AG04450 (cell line): ENCODE measurements around the gene ORAI2. TPM values are rescaled to one million over a fixed set of nuclear protein-coding genes. Genes with fewer than 3 reads are reported as not detected.

Experiments
- CTCF ChIA-PET: fragments of 300-600, 350-600 bp; formaldehyde crosslinking; extraction: SDS; loops from one replicate; lab custom pipeline; 2022; ENCODE audit warnings: antibody characterized with exemption, inconsistent platforms; lab: Charles Lee
- POLR2A ChIA-PET: fragments of 350-600 bp; formaldehyde crosslinking; extraction: SDS; loops from one replicate; lab custom pipeline; 2021; ENCODE audit warnings: antibody characterized with exemption, inconsistent platforms; lab: Yijun Ruan, JAX
- DNase-seq: peaks from one replicate; pipeline ENCODE4 v3.0.0-alpha.2; 2011; ENCODE audit warnings: low read depth, low spot score
- H3K27ac ChIP-seq: one replicate; pipeline ENCODE4 v1.5.1; 2012; ENCODE audit warnings: low read depth, low read length, control low read depth
- H3K27me3 ChIP-seq: one replicate; pipeline ENCODE4 v1.6.0; 2012; ENCODE audit warnings: low read length; ENCODE audit not compliant: control insufficient read depth, insufficient read depth
- H3K4me3 ChIP-seq: 2 replicates; pipeline ENCODE4 v1.5.1; 2011; ENCODE audit warnings: mild to moderate bottlenecking, low read depth, low read length, control low read depth
- H3K9me3 ChIP-seq: 2 replicates; pipeline ENCODE4 v1.5.1; 2012; ENCODE audit warnings: low read length; ENCODE audit not compliant: control insufficient read depth, insufficient read depth
- polyA plus RNA-seq: library from polyadenylated mRNA; depleted of rRNA; stranded (reverse); fragments of >200 nt; gene quantifications from 2 replicates; pipeline ENCODE4 v1.2.3, GENCODE V29; 2011
- TF ChIP-seq, protein P1 (sequence below): IDR thresholded peaks from 2 replicates; pipeline ENCODE4 v1.5.1; 2011; ENCODE audit warnings: low read depth, low read length, control low read depth, inconsistent platforms

ORAI2 gene
- polyA plus RNA-seq, 1 experiment = 27.8 TPM

DNA sequence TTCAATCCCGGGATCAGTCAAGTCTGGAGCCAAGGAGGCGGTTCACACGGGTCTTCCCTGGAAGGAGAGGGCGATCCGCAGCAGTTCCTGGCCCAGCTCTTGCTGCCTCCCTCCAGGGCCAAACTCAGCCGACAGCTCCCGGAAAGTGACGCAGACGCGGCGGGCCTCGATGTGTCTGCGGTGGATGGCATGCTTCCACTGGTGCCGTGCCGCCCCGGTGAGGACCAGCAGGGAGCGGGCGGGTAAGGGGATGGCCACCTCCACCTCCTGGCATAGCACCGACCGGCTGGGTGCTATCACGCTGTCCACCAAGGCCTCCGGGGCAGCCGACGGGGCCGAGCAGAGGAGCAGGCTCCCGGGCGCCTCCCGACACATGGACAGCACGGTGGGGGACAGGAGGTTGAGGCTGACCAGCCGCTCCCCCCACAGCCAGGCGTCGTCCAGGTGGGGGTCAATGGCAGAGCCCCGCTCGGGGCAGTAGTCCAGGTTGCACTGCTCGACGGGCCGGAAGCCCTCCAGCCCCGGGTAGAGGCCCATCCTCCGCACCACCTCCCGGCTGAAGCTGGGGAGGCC is 24.1 kb downstream of the ORAI2 start:
- POLR2A ChIA-PET = no interaction called here
- Histone ChIP-seq H3K9me3 (no peaks in the 10 kb centered on the region; the same call in 1 of the 2 replicates), H3K27ac (peak overlapping the region; percentile 11), H3K4me3 (no peak overlapping the region), H3K27me3 (no peaks in the 10 kb centered on the region)
- DNase-seq = no peak
- CTCF ChIA-PET = interaction anchor here (1.5 kb wide), 1 partner anchor 10 kb away, joined by 9 read pairs; no protein-coding TSS in a partner anchor
- TF ChIP-seq, protein P1, sequence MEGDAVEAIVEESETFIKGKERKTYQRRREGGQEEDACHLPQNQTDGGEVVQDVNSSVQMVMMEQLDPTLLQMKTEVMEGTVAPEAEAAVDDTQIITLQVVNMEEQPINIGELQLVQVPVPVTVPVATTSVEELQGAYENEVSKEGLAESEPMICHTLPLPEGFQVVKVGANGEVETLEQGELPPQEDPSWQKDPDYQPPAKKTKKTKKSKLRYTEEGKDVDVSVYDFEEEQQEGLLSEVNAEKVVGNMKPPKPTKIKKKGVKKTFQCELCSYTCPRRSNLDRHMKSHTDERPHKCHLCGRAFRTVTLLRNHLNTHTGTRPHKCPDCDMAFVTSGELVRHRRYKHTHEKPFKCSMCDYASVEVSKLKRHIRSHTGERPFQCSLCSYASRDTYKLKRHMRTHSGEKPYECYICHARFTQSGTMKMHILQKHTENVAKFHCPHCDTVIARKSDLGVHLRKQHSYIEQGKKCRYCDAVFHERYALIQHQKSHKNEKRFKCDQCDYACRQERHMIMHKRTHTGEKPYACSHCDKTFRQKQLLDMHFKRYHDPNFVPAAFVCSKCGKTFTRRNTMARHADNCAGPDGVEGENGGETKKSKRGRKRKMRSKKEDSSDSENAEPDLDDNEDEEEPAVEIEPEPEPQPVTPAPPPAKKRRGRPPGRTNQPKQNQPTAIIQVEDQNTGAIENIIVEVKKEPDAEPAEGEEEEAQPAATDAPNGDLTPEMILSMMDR = no peak

DNA sequence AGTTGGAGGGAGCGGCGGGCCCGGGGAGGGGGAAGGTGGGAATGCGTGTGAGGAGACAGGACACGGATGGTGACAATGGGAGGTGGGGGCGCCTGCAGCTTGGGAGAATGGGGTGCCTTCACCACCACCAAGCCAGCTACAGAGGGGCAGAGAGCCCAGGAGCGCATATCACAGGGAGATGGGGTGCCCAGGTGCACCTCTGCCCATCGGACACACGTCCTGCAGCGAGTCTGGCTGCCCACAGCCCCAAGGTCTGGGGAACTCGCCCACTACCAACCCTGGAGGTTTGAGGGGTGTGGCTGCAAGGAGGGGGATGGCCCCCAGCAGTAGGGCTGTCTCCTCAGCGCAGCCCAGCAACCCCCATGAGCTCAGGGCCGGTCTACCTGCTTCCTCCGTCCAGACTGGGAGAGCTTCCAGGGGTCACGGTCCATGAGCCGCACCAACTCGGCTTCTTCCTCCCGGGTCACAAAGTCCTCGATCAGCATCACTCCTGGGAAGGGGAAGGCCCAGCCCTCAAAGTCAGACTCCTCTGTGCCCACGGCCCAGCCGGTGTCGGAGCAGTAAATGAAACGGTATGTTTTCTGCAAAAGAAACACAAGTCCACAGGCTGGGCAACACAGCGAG is 26.0 kb downstream of the ORAI2 start:
- H3K27me3 ChIP-seq = no peaks in the 10 kb centered on the region
- ChIA-PET POLR2A (no interaction called here), CTCF (no interaction called here)
- TF ChIP-seq, protein P1 = no peak
- H3K4me3 ChIP-seq = no peak overlapping the region
- H3K27ac ChIP-seq = no peak overlapping the region
- no peak for DNase-seq
- H3K9me3 ChIP-seq = no peaks in the 10 kb centered on the region; the same call in 1 of the 2 replicates

GRCh38 chr7:102460467-102460866 is 27.1 kb downstream of the ORAI2 start:
- DNase-seq = no peak

GRCh38 chr7:102463841-102464576 is 30.6 kb downstream of the ORAI2 start:
- Histone ChIP-seq H3K27me3 (no peaks in the 10 kb centered on the region), H3K9me3 (no peaks in the 10 kb centered on the region; the same call in 1 of the 2 replicates), H3K4me3 (peak overlapping the region; percentile 98), H3K27ac (peak overlapping the region; percentile 1)
- CTCF ChIA-PET = no interaction called here
- no peak for DNase-seq
- TF ChIP-seq, protein P1 = no peak
- POLR2A ChIA-PET = no interaction called here

More at GRCh38 chr7:102460467-102460866, 27.1 kb downstream of the ORAI2 start:
- Histone ChIP-seq H3K27ac (no peak overlapping the region), H3K4me3 (no peak overlapping the region), H3K27me3 (no peaks in the 10 kb centered on the region), H3K9me3 (no peaks in the 10 kb centered on the region; the same call in 1 of the 2 replicates)
- TF ChIP-seq, protein P1 = no peak
- ChIA-PET CTCF (no interaction called here), POLR2A (interaction anchor here (0.7 kb wide), 1 partner anchor 11 kb away, joined by 7 read pairs; no protein-coding TSS in a partner anchor)
